ENCODE measurements around the gene RAB34. TPM values are rescaled to one million over a fixed set of nuclear protein-coding genes. Genes with fewer than 3 reads are reported as not detected.

The RAB34 gene
- total RNA-seq, 1 donor from 2014 or later, result 11.8 TPM

GRCh38 chr17:28685366-28685765 lies 32.3 kb downstream of the RAB34 start:
- no peak for DNase-seq (ENCODE audit: low read depth in 2 of 2)

GRCh38 chr17:28684963-28685362 lies 32.7 kb downstream of the RAB34 start:
- no peak for DNase-seq (ENCODE audit: low read depth in 2 of 2)

- no peak for DNase-seq (ENCODE audit: low read depth in 2 of 2)
Measured at GRCh38 chr17:28682655-28683054, 35.0 kb downstream of the RAB34 start.

- DNase-seq (ENCODE audit: low read depth in 2 of 2), result no peak
Measured at GRCh38 chr17:28675980-28676379, 41.7 kb downstream of the RAB34 start.

GRCh38 chr17:28675490-28675889 lies 42.2 kb downstream of the RAB34 start:
- no peak for DNase-seq (ENCODE audit: low read depth in 2 of 2)

- DNase-seq (ENCODE audit: low read depth in 2 of 2), result no peak
Measured at GRCh38 chr17:28669918-28670317, 47.8 kb downstream of the RAB34 start.

- no peak for DNase-seq (ENCODE audit: low read depth in 2 of 2)
Measured at GRCh38 chr17:28667870-28668269, 49.8 kb downstream of the RAB34 start.

GRCh38 chr17:28665994-28666393 lies 51.7 kb downstream of the RAB34 start:
- no peak for DNase-seq (ENCODE audit: low read depth in 2 of 2)

Other genes starting within 250 kb of the RAB34 start
- not detected in 2 replicates for gene SLC13A2, start 244.2 kb downstream of the RAB34 start, total RNA-seq
- not detected in 2 replicates for gene FOXN1, start 211.5 kb downstream of the RAB34 start, total RNA-seq
- gene UNC119, start 165.2 kb downstream of the RAB34 start, total RNA-seq, result 18.0 and 25.7 TPM in 2 replicates
- gene PIGS, start 146.3 kb downstream of the RAB34 start, total RNA-seq, result 44.2 and 56.3 TPM in 2 replicates
- gene ALDOC, start 141.0 kb downstream of the RAB34 start, total RNA-seq, result 30.7 and 31.7 TPM in 2 replicates
- 10.9 and 22.2 TPM in 2 replicates for gene SPAG5, start 118.8 kb downstream of the RAB34 start, total RNA-seq
- 2.1 and 2.8 TPM in 2 replicates for gene RSKR, start 103.7 kb downstream of the RAB34 start, total RNA-seq
- gene BLTP2, start 72.7 kb downstream of the RAB34 start, total RNA-seq, result 135 and 142 TPM in 2 replicates
- 52.4 and 73.0 TPM in 2 replicates for gene SDF2, start 56.0 kb downstream of the RAB34 start, total RNA-seq
- gene SUPT6H, start 55.7 kb downstream of the RAB34 start, total RNA-seq, result 37.5 and 48.7 TPM in 2 replicates
- 0.25 and 0.26 TPM in 2 replicates for gene PROCA1, start 6.0 kb downstream of the RAB34 start, total RNA-seq
- gene RPL23A, start 2.1 kb upstream of the RAB34 start, total RNA-seq, result 429 and 557 TPM in 2 replicates
- gene TLCD1, start 8.4 kb upstream of the RAB34 start, total RNA-seq, result 0.89 and 1.5 TPM in 2 replicates
- gene NEK8, start 10.9 kb upstream of the RAB34 start, total RNA-seq, result 1.7 and 2.1 TPM in 2 replicates
- 24.0 and 29.2 TPM in 2 replicates for gene TRAF4, start 26.1 kb upstream of the RAB34 start, total RNA-seq
- gene FAM222B, start 124.9 kb upstream of the RAB34 start, total RNA-seq, result 4.9 and 10.7 TPM in 2 replicates
- gene ERAL1, start 137.1 kb upstream of the RAB34 start, total RNA-seq, result 27.6 and 36.8 TPM in 2 replicates
- 89.9 and 119 TPM in 2 replicates for gene FLOT2, start 179.9 kb upstream of the RAB34 start, total RNA-seq
- gene DHRS13, start 185.2 kb upstream of the RAB34 start, total RNA-seq, result 9.1 and 10.6 TPM in 2 replicates
- gene PHF12, start 233.7 kb upstream of the RAB34 start, total RNA-seq, result 4.4 and 9.0 TPM in 2 replicates